HG02973 (cell line): ENCODE measurements around the gene IL17RD.

ENCODE experiments used
- ATAC-seq: cut with Tn5 transposase; IDR thresholded peaks from one replicate; pipeline ENCODE4 v1.9.1; 2021; ENCODE audit warnings: moderate library complexity; ENCODE audit not compliant: unreplicated experiment

IL17RD gene

DNA sequence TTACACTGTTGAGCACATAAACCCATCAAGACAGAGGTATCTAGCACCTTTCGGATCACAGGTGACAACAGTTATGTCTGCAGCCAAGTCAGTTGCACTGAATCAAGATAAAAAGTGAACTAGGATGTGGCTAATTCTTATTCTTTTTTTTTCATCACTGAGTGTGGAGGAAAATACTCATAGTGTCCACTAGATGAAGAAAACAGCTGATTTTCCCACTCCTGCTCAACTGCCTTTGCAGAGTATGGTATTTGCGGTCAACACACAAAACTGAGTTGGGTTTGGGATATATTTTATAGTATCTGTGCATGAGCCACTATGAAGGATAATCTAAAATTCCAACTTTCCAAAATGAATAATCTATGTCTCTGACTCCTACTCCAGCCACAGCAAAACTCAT, 32.5 kb downstream of the IL17RD start:
- ATAC-seq, result no peak

DNA sequence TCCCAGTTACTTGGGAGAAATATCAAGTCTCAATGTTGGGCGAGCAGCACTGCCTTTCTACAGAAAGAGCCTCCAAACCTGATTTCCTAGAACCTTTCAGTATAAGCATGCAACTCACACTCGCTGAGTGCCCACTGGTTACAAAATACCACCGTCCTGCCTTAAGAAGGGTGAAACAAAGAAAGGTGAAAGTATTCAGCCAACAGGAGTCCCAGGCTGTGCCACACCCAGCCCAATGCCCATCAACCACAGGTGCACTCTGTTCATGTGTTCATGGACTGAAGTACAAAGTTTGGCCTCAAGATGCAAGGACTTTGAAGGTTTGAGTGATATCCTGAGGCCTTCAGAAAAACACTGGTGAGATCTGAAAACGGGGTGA, 34.0 kb downstream of the IL17RD start:
- ATAC-seq, result no peak

DNA sequence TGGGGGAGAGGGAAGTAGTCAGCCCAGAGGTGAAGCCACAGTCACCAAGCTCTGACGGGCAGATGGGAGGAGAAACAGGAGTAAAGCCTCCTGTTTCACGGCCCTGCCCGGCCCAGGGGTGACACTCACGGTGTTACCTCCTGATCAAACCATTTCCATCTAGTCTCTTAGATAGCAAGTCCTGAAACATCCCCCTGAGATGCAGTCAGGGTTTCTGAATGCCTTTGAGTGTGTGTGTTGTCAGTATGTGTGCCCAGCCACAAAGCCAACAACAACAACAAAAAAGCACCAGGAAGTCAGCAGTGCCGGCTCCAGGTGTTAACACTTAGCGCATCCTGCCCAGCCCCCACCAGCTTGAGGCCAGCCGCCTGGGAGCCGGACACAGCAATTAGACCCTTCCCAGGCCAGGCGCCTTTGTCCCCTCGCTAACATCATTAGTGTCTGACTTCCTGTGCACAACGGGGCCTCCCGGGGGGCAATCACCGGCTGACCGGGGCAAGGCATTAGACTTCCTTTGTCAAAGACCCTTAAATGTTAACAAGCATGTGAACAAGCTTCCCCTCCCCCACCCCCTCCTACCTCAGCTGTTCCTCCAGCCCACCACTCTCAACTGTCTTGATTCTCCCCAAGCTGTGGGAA, 34.5 kb downstream of the IL17RD start:
- no peak for ATAC-seq

DNA sequence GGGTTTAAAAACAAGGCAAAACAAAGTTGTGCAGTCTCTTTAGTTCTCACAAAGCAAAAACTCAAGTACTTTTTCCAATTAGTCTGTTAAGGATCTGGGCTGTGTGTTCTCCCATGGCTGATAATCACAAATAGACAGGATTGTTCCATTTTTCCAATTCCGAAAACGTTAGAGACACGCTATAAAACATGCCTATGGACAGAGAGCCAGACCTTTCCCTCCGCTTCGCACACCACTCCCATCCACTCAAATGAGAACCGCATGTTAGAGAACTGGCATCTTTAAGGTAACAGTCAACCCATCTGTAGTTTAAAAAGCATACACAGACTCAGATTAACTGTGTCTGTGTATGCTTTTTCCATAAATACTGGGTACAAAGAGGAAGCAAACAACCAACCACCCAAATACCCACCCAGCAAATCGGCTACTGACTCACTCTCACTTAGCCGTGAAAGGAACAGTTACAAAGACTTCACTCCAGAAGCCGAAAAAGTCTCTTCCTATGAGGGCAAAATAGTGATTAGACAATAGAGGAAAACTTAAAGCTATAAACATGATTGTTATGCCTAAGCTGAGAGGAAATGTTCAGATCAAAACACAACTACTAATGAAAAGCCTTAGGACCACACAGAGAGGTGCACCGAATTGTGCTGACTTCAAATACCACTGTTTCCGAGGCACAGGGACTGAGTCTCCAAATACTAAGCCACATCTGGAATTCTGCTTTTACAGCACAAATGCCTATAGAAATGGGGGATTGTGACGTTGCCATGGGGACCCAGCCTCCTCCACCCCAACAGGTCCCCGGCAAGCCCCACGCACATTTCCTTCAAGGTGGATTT, 36.1 kb downstream of the IL17RD start:
- no peak for ATAC-seq

DNA sequence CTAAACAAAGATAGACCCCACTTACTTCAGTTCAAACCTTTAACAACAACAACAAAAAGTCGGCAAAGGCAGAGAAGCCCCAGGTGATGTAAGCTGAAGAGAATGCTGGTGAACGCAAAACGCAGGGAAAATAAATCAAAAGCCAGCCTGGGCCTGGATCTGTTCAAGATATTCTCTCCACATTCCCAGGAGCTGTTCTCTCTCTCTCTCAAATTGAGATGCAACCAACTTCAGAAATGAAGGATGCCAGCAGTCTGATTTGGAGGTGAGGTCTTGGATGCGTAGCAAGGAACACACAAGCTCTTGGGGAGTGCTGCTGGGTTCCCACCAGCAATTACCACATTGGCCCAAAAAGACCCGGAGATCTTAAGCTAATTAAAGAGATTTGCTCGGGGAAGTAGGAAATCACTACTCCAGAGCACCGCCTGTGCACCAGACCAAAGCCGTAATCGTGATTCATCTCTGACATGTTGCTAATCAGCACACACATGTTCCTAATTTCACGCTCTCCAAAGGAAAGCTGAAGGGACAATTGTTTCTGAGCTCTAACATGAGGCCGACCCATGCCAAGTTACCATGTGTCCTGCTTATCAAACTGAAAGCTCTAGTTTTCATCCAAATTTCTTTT, 37.1 kb downstream of the IL17RD start:
- ATAC-seq, result no peak

DNA sequence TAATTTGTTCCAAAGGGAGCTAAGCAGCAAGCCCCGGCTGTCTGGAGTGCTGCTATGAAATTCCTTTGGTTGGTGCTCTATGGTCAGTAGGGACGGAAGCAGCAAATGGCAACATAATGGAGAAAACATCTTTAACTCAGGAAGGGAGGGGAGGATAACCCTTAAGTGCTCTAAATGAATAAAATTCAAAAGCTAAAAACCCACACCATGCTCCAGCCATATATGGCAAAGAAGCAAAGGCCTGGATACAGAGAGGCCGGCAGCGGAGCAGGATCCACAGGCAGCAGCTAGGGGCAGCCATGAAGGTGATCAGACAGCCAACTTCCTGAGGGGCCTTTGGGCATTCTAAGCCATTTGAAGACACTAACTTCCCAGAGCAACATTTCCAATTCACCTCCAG, 38.9 kb downstream of the IL17RD start:
- no peak for ATAC-seq

DNA sequence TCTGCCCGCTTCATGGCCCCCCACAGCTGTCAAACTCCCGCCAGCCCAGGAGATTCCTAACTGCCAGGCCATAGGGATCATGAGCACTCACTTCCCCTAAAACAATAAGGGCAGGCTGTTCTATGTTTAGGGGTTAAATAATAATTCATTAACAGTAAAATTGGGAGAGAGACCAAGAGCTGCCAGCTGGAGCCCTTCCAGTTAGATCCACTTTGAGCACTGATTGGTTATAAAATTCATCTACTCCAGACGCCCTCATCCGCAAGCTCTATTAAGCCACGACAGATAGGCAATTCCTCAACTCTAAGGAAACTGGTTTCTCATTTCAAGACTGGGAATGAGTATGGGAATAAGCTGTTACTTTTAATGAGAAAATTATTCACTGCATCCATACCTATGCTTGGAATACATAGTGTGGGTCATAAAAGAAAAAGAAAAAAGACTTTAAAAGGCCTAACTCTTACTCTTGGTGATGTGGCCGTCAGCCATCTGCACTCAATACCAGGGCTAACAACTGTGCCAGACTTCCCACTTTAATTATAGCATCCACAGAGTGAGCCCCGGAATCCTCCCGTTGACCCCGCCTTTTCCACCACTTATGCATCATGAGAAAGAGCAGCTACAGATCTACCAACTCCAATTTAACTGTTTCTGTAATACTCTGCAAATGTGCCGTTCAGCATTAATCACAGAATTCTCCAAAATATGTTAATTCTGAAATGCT, 44.5 kb downstream of the IL17RD start:
- ATAC-seq, result no peak

DNA sequence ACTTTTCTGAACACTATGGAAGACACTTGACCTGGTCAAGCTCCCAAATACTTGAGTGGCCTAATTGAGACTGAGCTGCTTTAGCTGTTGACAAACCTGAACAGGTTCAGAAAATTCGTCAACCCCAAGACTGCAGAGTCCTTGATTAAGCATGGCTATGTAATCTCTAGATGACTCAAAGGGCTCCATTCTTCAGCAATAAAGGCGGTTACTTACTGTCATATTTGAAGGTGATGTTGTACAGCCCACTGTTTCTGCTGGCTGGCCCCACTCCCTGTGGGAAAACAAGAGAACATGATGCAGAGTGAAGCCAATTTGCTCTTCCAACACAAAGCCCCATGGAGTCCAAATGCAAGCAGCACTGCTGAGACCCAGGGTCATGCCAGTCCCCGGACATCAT, 45.1 kb downstream of the IL17RD start:
- ATAC-seq, result no peak

DNA sequence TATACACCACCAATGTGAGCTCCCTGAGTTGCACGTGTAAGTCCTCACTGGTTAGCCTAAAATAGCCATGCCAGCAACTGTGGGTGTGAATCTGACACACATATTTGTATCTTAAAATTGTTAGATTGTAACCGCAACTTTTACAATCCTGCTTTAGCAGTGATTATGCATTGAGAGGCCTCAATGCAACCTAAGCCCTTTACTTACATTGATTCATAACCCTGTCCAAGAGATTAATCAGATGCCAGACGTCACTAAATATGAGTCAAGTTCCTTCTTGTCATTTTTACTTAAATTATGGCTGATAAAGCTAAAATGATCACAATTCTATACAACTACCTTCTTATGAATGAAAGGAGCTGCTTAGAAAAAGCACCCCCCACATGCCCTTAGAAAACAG, 46.9 kb downstream of the IL17RD start:
- no peak for ATAC-seq

DNA sequence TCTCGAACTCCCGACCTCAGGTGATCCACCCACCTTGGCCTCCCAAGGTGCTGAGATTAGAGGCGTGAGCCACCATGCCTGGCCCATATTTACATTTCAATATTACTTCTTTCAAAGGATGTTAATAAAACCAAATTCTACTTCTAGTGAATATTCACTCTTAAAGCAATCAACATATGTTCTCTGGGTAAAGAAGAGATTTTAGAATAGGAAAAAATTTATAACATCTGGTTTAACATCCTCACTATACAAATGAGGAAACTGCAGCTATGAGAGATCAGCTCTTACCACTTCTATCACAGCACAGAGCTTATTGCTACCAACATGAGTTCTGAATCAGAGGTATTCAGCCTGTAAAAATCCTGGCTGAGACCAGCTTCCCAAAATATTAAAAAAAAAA, 48.7 kb downstream of the IL17RD start:
- no peak for ATAC-seq

DNA sequence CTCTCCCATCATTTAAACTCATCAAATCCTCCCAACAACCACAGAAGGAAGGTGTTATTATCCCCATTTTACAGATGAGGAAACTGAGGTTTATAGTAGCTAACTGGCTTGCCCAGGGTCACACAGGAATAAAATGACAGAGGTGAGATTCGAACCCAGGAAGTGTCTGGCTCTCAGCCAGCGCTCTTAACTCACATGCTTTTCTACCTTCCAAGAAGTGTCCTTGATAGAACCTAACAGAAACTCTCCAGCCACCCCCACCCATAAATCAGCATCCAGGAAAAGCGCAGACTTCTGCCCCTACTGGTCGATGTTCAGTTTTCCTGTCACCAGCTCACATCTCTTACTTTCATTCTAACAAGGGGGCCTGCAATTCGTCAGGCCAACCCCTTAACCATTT, 52.9 kb downstream of the IL17RD start:
- ATAC-seq, result no peak

DNA sequence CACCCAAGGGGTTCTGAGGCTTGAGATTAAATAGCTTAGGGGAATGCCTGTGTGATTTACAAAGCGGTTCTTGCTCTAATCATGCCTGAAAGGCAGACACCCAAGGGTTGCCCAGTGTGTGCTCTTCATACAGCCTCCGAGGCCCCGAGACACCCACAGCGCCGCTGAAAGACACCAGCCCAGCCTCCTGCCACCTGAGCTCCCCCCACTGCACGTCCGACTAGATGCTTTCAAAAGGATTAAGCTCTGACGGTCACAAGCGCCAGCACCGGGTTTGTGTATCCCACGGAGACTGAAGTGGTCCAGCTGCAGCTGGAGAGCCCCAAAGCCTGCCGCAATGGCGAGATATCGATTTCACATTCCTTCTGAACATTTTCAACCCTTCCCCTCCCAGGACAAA, 54.4 kb downstream of the IL17RD start:
- no peak for ATAC-seq

DNA sequence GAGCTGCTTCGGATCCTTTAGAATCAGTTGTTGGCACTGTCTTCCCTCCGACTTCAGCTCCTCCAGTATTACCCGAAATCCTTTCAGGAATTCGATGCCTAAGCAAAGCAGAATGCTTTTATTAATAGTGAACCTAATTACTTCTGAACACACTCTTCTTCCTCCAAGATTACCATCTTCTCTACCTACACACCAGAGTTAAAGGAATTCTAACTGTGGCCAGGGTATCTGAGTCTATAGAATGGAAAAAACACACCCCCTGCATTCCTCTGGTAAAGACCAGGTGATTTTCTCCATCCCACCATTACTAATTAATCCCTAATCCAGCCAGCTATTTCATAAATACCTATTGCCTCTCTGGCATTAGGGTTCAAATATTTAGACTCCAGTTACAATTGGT, 54.9 kb downstream of the IL17RD start:
- no peak for ATAC-seq

DNA sequence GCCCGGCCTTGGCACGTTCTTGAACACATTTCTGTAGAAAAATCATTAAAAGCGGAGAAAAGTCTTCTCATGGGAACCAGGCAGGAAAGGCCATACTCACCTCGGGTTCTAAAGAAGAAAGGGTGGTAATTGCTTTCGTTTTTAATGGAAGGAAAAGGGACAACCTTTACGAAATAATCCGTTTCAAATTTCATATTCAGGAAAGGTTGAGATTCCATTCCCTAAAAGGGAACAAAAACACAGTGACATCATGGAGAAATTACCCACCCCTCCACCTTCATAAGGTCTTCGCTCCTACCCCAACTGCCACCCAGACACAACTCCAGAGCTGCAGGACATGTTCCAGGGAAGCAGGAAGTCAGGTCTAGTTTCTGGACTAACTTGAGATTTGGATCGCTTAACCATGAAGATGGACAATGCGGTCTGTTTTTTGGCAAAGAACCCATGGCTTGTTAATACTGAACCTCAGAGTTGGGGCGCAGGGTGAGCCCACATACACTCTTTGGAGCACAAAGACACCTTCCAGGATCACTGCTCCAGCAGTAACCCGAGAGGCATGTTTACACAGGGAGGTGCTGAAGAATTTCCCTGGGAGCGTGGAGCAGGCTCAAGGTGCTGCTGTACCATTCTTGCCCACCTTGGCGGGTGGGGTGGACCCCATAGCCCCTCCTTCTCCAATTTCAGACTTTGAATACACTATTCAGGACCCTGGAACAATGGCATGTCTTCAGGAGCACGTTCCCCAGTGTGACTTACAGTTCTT, 55.5 kb downstream of the IL17RD start:
- ATAC-seq, result no peak

DNA sequence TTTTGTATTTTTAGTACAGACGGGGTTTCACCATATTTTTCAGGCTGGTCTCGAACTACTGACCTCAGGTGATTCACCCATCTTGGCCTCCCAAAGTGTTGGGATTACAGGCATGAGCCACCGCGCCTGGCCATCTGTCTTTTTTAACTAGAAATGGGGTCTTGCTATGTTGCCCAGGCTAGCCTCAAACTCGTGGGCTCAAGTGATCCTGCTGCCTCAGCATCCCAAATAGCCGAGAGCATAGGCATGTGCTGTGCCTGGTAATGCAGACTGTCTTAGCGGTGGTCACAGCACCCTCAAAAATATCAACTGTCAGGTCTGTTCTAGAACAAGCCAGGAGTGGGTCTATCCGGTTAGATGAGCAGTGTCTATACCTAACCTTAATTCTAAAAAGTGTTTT, 56.5 kb downstream of the IL17RD start:
- ATAC-seq, result no peak

DNA sequence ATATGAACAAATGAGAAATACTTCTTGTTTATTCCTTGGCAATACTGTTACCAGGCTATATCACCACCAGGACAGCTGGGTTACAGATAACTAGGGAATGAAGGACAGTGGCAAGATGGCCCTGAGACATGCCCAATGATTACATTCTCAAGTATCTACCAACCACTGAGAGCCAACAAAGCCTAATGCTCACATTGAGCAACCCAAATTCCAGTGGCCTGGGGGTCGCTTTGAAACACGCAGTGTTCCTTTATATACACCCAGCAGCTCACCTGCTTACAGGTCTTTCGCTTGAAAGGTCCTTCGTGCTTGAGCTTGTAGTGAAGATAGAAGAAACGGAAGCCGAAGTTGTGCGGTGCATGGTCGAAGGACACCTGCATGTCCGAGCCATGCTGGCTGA, 59.6 kb downstream of the IL17RD start:
- ATAC-seq, result no peak

DNA sequence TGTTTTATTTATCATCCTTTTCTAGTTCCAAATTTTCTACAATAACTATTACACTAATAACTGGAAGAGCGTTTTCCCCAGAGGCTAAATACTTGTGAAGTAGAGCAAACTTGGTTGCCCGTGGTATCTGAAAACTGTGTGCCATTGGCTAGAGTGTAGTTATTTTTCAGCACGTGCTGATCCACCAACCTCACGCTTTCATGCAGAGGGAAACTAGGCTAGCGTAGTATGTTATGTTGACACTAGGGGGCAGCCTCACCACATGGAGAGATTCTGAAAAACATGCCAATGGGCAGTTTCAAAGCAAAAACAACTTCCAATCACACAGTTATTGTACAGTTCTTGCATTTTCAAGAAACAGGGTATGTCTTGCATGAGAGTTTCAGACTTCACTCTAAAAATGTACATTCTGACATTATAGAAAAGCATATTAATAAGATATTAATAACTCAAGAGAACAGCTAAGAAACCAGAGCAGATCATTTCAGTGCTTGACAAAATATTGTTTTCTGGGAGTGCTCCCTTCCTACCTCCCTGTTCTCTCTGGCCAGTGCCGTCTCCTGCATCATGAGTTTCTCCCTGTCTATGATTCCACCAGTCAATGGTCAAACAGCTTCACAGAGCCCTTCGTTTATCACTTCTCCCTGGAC, 65.0 kb downstream of the IL17RD start:
- no peak for ATAC-seq

DNA sequence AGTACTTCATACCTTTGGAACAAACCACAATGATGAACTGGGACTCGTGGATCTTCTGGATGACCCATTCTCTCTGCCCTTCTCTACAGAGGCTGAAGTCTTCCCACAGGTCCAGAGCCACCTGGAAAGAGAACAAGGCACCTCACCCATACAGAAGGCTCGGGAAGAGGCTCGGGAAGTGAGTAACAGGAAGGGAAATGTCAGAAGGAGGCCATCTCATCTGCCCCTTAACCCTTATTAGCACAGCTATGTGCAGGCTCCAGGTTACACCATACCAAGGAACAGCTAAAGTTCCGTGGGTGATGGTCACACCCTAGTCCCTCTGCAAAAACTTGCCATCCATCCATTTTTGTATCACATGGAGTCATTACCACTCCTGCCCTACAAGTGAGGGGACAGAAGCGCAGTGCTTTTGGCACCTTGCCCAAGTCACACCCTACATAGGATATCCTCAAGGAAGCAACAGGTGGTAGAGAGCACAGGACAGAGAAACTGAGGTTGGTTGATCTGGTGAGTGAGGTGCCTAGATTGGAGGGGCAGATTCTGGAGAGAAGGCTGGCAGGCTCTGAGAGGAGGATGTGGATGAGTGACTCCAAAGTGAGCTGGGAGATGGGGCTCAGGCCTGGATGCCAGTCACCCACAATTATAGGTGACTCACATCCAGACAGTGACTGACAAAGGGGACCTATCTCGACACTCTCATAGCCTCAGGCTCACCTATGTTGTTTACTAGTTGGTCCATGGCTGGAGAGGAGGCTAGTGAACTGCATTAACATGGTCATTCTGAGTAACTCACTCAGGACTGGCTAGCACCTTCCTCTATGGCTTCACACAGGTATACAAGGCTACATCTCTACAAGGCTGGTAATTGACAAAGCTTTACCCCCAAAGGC, 66.5 kb downstream of the IL17RD start:
- ATAC-seq, result no peak

DNA sequence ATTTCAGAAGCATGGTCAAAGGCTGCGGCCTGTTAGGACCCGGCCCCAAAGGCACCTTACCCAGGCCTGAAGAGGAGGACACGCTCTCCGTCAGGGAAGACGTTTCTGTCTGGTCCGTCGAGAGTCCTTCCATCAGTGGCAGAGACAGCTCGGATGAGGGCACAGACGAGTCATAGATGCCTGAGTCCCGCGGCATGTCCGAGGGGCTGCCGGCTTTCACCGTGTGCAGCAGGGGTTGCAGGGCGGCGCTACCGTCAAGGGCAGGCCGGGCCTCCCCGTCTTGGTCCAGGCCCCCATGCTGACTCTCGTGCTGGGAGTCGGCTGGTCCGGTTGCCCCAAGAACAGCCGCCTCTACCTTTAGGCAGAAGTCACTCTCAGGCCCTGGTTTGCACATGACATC, 67.6 kb downstream of the IL17RD start:
- ATAC-seq, result no peak
